Right hindlimb (tissue), 1 donor: Measurements from ENCODE around the gene PAAF1.
"Not testable (repeated sequence)": the region's sequence is repeated elsewhere in the genome, so short reads cannot be mapped to it uniquely, and the experiment has no call there.

ENCODE experiments used
- DNase-seq: peaks from one replicate; pipeline ENCODE4 v3.0.0-alpha.2; 2018

Gene PAAF1

GRCh38 chr11:73888244-73888643, 11.4 kb downstream of the PAAF1 start:
- no peak for DNase-seq

GRCh38 chr11:73889019-73889418, 12.2 kb downstream of the PAAF1 start:
- DNase-seq, result no peak

- no peak for DNase-seq
Measured at GRCh38 chr11:73889536-73889935, 12.7 kb downstream of the PAAF1 start.

DNA sequence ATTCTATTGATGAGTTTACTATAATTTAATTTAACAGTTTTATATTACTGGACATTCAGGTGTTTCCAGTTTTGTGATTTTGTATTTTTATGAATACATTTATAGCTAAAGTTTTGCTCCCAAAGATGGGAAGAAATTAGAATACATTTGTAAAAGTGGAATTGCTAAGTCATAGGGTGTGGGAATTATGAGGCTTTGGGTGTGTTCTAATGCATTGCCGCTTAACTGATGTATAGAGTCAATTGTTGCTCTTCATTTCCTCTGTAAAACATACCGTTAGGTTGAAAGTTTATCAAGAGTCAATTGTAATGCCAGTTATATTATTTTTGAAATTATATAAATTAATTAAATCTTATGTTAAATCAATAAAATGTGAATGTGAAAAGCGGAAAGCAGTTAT, 16.2 kb downstream of the PAAF1 start:
- DNase-seq, result no peak

DNA sequence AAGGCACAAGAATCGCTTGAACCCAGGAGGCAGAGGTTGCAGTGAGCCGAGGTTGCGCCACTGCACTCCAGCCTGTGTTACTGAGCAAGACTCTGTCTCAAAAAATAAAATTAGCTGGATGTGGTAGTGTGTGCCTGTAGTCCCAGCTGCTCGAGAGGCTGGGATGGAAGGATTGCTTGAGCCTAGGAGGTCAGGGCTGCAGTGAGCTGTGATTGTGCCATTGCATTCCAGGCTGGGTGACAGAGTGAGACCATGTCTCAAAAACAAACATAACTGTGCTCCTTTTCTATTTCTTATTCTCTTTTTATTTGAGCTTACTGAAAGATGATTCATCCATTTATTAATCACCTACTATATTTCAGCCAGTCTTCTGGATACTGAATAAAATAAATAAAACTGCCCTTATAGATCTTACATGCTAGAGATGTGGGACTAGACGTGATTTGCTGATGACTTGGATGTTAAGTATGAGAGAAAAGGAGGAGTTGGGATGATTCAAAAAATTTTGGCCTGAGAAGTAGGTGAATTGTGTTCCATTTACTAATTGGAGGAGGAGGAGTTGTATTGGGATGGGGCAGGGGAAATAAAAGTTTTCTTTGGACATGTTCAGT, 18.0 kb downstream of the PAAF1 start:
- DNase-seq, result no peak

DNA sequence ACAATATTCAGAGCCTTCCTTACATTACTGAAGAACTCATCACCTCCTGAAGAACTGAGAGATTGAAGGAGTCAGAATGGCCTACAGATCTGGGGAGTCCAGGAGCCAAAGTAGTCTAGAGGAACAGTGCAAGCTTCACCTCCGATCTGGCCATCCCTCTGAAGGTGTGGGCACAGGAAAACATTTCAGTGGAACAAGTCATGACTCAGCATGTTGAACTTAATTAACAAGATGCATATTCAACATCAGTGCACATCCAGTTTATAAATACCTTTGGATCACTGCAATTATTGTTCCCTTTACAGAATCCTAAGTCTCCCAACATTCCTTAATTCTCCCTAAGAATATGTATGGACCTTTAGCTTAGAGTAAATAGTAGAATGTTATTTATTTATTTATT, 25.5 kb downstream of the PAAF1 start:
- DNase-seq, result no peak

DNA sequence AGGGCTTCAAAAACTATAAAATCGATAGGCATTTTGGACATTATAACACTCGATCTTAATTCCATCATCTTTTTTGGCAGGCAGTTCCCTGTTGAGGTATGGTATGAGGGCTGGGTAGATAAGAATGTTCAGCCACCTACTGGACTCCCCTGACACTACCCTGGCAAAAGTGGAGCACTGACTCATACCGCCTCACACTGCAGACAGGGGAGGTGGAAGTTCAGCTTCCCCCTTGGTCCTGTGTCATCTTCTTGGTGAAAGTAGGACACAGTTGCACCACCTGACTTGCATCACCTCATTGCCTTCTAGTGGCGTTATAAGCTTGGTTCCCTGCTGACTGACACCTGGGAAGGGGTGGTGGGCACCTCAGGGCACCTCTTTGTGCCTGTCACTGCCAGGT, 30.4 kb downstream of the PAAF1 start:
- DNase-seq, result no peak

DNA sequence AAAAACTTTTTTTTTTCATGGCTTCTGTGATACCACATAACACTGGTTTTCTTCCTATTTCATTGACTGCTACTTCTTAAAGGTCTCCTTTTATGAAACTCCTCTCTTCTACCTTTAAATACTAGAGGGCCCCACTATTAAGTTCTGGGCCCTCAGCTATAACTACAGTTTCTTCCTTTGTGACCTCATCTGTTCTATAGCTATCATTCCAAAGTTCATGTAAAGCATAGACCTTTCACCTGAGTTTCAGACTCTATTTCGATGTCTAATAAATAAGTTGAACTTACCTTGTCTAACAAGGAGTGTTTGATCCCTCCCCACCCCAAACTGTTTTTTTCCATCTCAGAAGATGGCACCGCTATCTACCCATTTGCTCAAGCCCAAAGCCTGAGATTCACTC, 35.2 kb downstream of the PAAF1 start:
- DNase-seq, result no peak

DNA sequence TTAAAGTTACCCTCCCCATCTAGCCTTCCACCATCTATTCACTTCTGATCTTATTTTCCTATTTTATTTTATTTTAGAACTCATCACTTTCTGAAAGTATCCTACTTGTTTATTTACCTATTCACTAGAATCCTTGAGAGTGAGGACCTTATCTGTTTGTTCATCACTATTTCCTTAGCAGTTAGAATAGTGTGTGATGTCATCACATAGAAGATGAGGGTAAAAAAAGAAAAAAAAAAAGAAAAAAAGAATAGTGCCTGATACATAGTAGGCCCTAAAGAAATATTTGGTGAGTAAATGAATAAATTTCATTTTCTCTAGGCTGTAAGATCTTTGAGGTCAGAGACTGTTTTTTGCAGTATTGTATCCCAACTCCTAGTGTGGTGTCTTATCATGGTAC, 36.7 kb downstream of the PAAF1 start:
- no peak for DNase-seq

DNA sequence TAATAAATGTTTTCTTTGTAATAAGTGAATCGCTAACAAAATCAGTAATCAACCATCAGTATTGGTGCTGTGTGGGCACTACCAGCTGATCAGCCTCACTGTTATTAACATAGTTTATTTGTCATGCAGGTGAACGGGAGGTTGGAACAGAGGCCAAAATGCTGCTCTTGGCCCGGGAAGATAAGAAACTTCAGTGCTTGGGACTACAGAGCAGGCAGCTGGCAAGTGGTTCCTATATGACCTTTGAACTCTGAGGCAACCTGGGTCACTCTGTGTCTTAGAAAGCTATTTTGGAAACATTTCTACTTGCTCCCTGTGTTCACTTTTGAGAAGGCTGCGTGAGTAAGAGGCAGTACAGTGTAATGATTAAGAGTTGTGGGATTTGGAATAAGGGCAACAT, 37.5 kb downstream of the PAAF1 start:
- no peak for DNase-seq

DNA sequence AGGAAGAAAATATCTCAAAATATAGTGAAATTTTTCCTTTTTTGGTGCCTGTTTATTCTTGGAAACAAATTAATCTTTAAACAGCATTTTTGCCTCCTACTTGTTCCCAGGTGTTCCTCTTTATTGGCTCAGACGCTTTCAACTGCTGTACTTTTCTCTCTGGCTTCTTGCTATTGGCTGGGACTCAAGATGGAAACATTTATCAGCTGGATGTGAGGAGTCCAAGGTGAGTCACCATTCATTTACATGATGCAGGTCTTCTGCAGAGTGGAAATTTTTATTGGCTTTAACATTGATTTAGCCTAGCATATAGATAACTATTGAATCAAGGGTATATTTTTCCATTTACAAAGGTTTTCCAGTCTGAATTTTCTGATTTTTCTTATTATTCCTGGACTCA, 39.6 kb downstream of the PAAF1 start:
- DNase-seq, result no peak

GRCh38 chr11:73921180-73921579, 44.4 kb downstream of the PAAF1 start:
- DNase-seq, result no peak

DNA sequence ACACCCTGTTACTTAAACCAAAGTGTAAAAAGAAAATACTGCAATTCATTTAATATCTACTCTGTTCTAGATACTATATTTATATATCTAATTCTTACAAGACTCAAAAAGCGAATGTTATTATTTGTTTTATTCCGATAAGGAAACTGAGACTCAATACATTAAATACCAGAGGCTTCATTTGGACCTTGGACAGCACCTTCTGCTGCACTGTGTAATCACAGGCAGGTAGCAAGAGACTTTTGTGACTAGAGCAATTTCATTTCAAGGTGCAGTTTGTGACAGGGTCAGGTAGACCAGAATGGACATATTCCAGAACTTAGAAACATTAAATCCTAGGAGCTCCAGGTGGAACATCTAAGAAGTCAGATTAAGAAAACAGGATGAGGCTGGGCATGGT, 52.6 kb downstream of the PAAF1 start:
- DNase-seq, result no peak

GRCh38 chr11:73931039-73931645, 54.3 kb downstream of the PAAF1 start:
- DNase-seq, result no peak

DNA sequence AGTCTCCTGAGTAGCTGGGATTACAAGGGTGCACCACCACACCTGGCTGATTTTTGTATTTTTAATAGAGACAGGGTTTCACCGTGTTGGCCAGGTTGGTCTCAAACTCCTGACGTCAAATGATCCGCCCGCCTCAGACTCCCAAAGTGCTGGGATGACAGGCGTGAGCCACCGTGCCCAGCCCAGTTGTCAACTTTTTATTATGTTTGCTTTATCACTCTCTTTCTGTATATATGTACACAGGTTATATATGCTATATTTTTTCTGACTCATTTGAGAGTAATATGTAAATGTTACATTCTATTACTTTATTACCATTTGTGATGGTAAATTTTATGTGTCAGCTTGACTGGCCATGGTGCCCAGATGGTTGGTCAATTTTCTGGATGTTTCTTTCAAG, 55.2 kb downstream of the PAAF1 start:
- DNase-seq, result no peak

DNA sequence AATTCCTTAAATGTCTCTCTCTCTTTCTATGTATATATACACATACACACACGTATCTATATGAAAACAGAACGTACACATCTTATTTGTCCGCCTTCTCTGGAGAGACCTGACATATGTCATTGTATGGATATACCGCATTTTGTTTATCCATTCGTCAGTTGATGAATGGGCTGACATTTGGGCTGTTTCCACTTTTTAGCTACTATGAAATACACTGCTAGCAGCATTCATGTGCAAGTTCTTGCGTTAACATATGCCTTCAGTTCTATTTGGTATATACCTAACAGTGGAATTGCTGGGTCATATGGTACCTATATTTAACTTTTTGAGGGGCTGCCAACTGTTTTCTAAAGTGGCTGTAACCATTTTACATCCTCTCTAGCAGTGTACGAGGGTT, 56.0 kb downstream of the PAAF1 start:
- no peak for DNase-seq

- DNase-seq, result not testable (repeated sequence)
Measured at GRCh38 chr11:73936047-73936446, 59.2 kb downstream of the PAAF1 start.

DNA sequence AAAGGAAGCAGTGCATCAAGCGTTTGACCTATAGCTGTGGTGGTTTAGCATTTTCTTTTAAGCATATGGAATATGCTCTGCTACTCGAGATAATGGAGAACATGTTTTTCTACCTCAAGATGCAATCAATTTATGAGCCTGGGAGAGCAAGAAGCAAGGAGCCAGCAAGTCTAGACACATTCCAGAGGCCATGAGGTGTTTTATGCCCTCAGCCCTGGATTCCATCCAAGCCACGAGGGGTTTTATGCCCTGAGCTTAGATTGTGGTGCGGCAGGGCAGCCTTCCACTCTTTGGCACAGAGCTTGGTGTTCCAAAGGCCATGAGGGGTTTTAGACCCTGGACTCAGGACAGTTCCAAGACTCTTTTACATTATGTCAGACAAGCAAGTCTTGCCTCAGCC, 62.3 kb downstream of the PAAF1 start:
- DNase-seq, result no peak

GRCh38 chr11:73940801-73941570, 64.2 kb downstream of the PAAF1 start:
- DNase-seq, result no peak

DNA sequence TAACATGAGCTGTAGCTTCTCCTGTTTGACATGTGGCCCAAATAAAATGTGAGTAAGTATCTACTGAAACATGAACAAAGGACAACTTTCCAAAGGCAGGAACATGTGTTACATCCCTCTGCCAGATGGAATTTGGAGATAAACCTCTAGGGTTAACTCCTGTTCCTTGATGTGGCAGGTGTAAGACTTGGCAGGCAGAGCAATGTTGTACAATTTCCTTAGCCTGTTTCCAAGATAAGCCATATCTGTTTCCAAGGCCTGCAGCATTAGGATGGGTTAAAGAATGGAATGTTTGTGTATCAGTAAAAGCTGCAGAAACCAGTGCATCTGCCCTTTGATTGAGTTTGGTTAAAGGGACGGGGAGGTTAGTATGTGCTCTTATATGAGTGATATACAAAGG, 65.2 kb downstream of the PAAF1 start:
- no peak for DNase-seq

DNA sequence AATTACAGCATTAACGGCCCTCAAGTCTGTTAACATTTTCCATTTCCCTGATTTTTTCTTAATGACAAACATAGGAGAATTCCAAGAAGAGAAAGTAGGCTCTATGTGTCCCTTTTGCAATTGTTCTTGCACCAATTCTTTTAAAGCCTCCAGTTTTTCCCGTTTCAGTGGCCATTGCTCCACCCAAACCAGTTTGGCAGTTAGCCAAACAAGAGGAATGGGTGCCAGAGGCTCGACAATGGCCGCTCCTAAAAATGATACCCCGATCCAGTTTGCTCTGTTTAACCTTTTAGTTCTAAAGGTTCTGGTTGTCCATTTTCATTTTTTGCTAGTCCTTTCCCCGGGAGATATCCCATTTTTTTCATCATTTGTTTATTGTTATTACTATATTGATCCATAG, 67.3 kb downstream of the PAAF1 start:
- no peak for DNase-seq

- DNase-seq, result no peak
Measured at GRCh38 chr11:73944901-73945300, 68.1 kb downstream of the PAAF1 start.

DNA sequence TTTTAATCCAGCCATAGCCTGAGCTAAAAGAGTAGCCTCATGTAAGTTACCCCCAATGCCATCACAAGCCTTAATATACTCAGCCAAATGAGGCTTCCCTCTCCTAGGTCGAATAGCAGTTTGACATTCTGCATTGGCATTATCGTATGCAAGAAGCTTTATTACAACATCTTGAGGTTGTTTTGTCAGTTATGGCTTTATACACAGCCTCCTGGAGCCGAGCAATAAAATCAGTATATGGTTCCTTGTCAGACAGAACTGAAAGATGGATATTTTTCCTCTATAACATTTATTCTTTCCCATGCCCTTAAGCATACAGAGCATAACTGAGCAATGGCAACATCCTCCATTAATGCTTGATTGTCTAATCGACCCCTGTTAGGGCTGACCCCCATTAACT, 68.6 kb downstream of the PAAF1 start:
- DNase-seq, result no peak

GRCh38 chr11:73946798-73947458, 70.1 kb downstream of the PAAF1 start:
- no peak for DNase-seq
